Pancreas (tissue), 10 donors: ENCODE measurements around the gene CIAPIN1. TPM values are rescaled to one million over a fixed set of nuclear protein-coding genes. Genes with fewer than 3 reads are reported as not detected.

Experiments
- ATAC-seq, 4 donors: fragments of 200-7000 bp; cut with Tn5 transposase; one replicate each; pipeline versions ENCODE4 v1.8.0 to v1.9.1; 2020; ENCODE audit warnings: mild to moderate bottlenecking in 4 of 4, moderate library complexity in 4 of 4
- DNase-seq, 6 donors: peaks; one replicate each; pipeline ENCODE4 v3.0.0-alpha.2; 2020
- FAIRE-seq: peaks from 2 replicates; lab custom pipeline; 2012; peaks lifted over from hg19 to GRCh38; lab: Jason Lieb, UNC
- H3K27ac ChIP-seq, 4 donors: fragments of 200-600 bp; sonication (generic); 1 replicate in 3 of 4; 2 replicates in 1 of 4; pipeline versions ENCODE4 v1.5.0 to v1.8.0; 2020
- H3K27me3 ChIP-seq, 4 donors: fragments of 200-600 bp; one replicate each; pipeline ENCODE4 v1.8.0; 2021
- H3K36me3 ChIP-seq, 3 donors: fragments of 200-600 bp; sonication (generic) in 1 of 3; one replicate each; pipeline versions ENCODE4 v1.5.0 to v1.8.0; 2020 to 2021
- H3K4me1 ChIP-seq, 3 donors: fragments of 200-600 bp; one replicate each; pipeline ENCODE4 v1.8.0; 2021
- H3K4me3 ChIP-seq, 4 donors: fragments of 200-600 bp; sonication (generic) in 2 of 4; one replicate each; pipeline versions ENCODE4 v1.5.0 to v1.8.0; 2020 to 2021
- H3K9me3 ChIP-seq, 4 donors: fragments of 200-600 bp; one replicate each; pipeline ENCODE4 v1.8.0; 2021
- WGBS, 2 donors: extraction: QIAGEN DNeasy Blood & Tissue Kit; methylation state at CpG; one replicate each; pipeline ENCODE4 v1.1.7; 2013; 5-methylcytosine and 5-hydroxymethylcytosine counted together
- intact Hi-C, 3 donors: fragments of 100-400 bp; cut with DNase I; formaldehyde crosslinking; loops; one replicate each; pipeline versions ENCODE4 v1.11.1 to v1.14.2; 2022
- polyA plus RNA-seq, 2 donors: library from polyadenylated mRNA; stranded (reverse); fragments of 200-250 nt; gene quantifications; one replicate each; pipeline ENCODE4 v1.2.3, GENCODE V29; 2013
- total RNA-seq, 6 donors: library from RNA; stranded (reverse); fragmentation: NEBNext Ultra II Directional in 4 of 6; extraction: Animal tissue kit (Norgen Biotek cat#: 25700) in 4 of 6; gene quantifications; one replicate each; pipeline versions ENCODE4 v1.2.1 to v1.2.4, GENCODE V29; 2021 to 2023
- TF ChIP-seq, protein P1 (sequence below), 4 donors: fragments of 200-600 bp; sonication (generic) in 3 of 4; IDR thresholded peaks; one replicate each; pipeline versions ENCODE4 v1.5.0 to v1.8.0; 2021; ENCODE audit warnings: antibody characterized with exemption in 4 of 4
- donor health status: healthy with polysubstance abuse.
- donor health status: DM: no; HTN: no; CAD: no; lungs with moderate emphysema.
- donor health status: DM: no; HTN: no; CAD: no.
- donor health status: control.
- donor health status: control.
- donor health status: Bipolar disorder and iron deficiency.
- donor health status: DM: yes; HTN: yes; CAD: no.
- donor health status: DM: no; HTN: no; CAD: no.
- donor health status: DM: no; HTN: no; CAD: no.
- donor health status: DM: yes; HTN: yes; CAD: no.

CIAPIN1 gene
- total and polyA plus RNA-seq, 8 donors: 11.6 to 23.8 (median 17.2) TPM

DNA sequence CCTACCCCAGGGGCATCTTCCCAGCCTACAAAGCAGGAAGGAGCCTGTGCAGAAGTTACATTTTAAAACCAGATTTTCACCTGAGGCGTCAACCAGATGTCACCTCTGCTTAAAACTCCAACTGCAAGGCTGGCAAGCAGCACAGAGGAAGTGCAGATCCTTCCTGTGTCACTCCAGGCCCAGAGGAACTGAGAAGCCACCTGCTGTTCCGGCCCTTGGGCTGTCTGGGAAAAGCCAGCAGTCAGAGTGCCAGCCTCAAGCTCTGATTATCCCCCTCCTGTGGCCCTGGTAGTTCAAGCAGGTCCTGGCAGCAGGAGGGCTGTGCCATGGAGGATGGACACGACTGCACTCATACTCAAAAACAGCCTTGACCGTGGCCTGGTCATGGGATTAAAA is 25.5 kb upstream of the CIAPIN1 start:
- no peak for FAIRE-seq
- Histone ChIP-seq H3K4me1 (peaks cover 21 to 30% (median 22%) of the 10 kb centered on the region in 3 donors), H3K36me3 (peaks cover 2 to 44% (median 22%) of the 10 kb centered on the region in 3 donors), H3K27me3 (no peaks in the 10 kb centered on the region), H3K27ac (peak overlapping the region; percentile 27 to 68 (median 32)), H3K9me3 (no peaks in the 10 kb centered on the region), H3K4me3 (no peak overlapping the region)
- TF ChIP-seq, protein P1, sequence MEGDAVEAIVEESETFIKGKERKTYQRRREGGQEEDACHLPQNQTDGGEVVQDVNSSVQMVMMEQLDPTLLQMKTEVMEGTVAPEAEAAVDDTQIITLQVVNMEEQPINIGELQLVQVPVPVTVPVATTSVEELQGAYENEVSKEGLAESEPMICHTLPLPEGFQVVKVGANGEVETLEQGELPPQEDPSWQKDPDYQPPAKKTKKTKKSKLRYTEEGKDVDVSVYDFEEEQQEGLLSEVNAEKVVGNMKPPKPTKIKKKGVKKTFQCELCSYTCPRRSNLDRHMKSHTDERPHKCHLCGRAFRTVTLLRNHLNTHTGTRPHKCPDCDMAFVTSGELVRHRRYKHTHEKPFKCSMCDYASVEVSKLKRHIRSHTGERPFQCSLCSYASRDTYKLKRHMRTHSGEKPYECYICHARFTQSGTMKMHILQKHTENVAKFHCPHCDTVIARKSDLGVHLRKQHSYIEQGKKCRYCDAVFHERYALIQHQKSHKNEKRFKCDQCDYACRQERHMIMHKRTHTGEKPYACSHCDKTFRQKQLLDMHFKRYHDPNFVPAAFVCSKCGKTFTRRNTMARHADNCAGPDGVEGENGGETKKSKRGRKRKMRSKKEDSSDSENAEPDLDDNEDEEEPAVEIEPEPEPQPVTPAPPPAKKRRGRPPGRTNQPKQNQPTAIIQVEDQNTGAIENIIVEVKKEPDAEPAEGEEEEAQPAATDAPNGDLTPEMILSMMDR (IDR thresholded peaks at IDR 0.05): no peak
- intact Hi-C loops: no loop called here
- 55 to 58% methylated on average over 4 of the region's 4 CpGs for WGBS, 2 donors
- no peak for ATAC-seq
- no peak for DNase-seq

DNA sequence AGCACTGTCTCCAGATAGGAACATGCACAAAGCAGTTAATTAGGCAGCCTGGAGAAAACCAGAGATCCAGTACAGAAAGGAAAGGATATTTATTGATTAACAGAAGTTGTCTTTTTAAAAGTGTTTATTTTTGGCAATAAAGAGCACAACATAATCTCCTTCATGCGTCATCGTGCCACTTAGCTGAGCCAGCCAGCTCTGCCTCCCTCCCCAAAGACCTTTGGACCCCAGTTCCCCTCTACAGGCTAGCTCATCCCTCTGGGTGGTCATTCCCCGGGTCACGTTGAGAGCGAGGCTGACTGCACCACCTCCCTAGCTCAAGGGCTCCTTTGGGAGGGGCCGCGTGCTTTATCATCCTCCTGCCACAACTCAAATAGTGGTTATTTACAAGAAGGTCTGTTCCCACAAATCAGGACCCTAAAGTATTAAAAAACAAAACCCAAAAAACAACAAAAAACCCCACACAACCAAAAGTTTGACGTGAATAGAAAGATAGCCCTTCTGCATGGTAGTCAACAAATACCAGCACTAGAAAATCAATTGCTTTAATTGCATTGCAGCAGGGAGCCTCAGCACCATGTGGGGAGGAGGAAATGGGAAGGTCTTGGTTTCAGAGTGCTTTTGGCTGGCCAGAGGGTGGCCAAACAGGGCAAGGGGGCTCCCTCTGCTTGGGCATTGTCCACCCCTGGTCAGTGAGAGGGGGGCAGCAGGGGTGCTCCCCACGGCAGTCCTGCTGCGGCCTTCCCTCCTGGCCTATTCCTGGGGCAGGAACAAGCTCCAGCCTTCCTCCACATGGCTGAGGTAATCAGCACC is 24.9 kb upstream of the CIAPIN1 start:
- peaks cover 2 to 50% (median 22%) of the 10 kb centered on the region in 3 donors for H3K36me3 ChIP-seq
- H3K27ac ChIP-seq: peak overlapping the region; percentile 27 to 68 (median 32)
- 38 to 42% methylated on average over 10 of the region's 10 CpGs for WGBS, 2 donors
- peaks cover 21 to 30% (median 22%) of the 10 kb centered on the region in 3 donors for H3K4me1 ChIP-seq
- DNase-seq (peak in 2 of 6 donors; percentile 33 to 34), ATAC-seq (peak; percentile 33 to 64 (median 57)), FAIRE-seq (no peak)
- intact Hi-C loops: no loop called here
- no peak overlapping the region for H3K4me3 ChIP-seq
- TF ChIP-seq, protein P1 (IDR thresholded peaks at IDR 0.05): no peak
- no peaks in the 10 kb centered on the region for H3K9me3 ChIP-seq
- no peaks in the 10 kb centered on the region for H3K27me3 ChIP-seq

DNA sequence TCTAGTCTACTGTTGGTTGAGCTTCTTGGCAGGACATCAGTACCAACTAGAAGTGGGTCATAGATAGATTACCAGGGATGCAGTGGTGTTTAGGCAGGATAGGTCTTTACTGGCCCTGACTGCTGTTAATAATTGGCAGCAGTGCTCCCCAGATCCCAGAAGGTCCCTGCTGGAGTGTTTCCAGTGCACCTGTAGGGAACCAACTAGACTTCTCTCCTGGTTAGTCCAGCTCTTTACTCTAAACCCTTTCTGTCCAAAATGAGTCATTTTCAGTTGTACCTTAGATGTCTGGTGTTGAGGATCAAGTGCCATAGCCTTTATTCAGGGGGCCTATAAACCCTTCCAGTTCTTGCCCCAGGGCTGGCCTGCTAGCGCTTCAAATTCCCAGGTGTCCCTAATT is 24.0 kb upstream of the CIAPIN1 start:
- whole genome bisulfite sequencing, 2 donors: 88 to 100% methylated on average over 1 of the region's 1 CpG
- Histone ChIP-seq H3K9me3 (no peaks in the 10 kb centered on the region), H3K4me1 (peaks cover 21 to 30% (median 22%) of the 10 kb centered on the region in 3 donors), H3K27ac (peak overlapping the region in 1 of 4 donors; percentile 44), H3K27me3 (no peaks in the 10 kb centered on the region), H3K36me3 (peaks cover 2 to 58% (median 26%) of the 10 kb centered on the region in 3 donors), H3K4me3 (no peak overlapping the region)
- TF ChIP-seq, protein P1 (IDR thresholded peaks at IDR 0.05): no peak
- intact Hi-C loops: no loop called here
- ATAC-seq: peak; percentile 7 to 31 (median 27)
- no peak for FAIRE-seq
- DNase-seq: no peak

DNA sequence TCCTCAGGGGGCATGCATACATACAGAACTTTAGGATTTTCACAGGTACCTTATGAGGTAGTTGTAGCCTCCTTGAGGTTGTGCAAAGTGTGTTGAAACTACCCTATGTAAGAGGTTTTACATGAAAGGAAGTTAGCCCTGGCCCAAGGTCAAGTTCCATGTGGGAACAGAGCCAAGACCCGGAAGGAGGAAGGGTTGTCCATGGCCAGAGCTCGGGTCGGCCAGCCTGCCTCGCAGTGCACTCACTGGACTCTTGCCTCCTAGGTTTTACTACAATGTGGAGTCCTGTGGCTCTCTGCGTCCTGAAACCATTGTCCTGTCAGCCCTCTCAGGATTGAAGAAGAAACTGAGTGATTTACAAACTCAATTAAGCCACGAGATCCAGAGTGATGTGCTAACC is 23.5 kb upstream of the CIAPIN1 start:
- Histone ChIP-seq H3K9me3 (no peaks in the 10 kb centered on the region), H3K4me1 (peaks cover 21 to 30% (median 22%) of the 10 kb centered on the region in 3 donors), H3K27ac (peak overlapping the region in 2 of 4 donors; percentile 21 to 44), H3K27me3 (no peaks in the 10 kb centered on the region), H3K4me3 (no peak overlapping the region), H3K36me3 (peaks cover 2 to 63% (median 26%) of the 10 kb centered on the region in 3 donors)
- FAIRE-seq (no peak), ATAC-seq (peak; percentile 42 to 71 (median 66)), DNase-seq (peak in 3 of 6 donors; percentile 68 to 78 (median 74))
- WGBS, 2 donors: 16 to 19% methylated on average over 6 of the region's 6 CpGs
- intact Hi-C loops: no loop called here
- TF ChIP-seq, protein P1 (IDR thresholded peaks at IDR 0.05): no peak
